CD4-positive, alpha-beta T cell treated with Interleukin-1 beta for 1 hour (primary cell): Measurements from ENCODE around the gene GDNF.
"Not testable (repeated sequence)": the region's sequence is repeated elsewhere in the genome, so short reads cannot be mapped to it uniquely, and the experiment has no call there.

Experiments used
- DNase-seq, 2 donors: peaks; one replicate each; pipeline ENCODE4 v3.0.0-alpha.2; 2020 to 2022

GDNF gene

DNA sequence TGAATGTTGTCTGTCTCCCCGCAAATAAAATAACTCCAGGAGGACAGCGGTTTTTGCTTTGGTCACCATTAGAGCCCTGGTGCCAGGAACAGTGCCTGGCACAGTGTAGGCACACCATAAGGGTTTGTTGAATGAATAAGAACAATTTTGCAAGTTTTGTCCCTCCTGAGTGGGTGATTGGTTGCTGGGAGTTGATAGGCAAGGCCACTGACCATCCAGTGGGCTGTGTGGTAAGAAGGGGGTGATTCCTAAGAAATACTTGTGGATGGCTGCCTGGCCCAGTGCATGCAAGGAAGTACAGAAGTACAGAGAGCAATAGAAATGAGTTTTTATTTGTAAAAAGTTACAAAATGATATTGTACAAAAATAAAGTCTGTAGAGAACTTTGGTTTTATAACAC, 27.5 kb downstream of the GDNF start:
- no peak for DNase-seq

DNA sequence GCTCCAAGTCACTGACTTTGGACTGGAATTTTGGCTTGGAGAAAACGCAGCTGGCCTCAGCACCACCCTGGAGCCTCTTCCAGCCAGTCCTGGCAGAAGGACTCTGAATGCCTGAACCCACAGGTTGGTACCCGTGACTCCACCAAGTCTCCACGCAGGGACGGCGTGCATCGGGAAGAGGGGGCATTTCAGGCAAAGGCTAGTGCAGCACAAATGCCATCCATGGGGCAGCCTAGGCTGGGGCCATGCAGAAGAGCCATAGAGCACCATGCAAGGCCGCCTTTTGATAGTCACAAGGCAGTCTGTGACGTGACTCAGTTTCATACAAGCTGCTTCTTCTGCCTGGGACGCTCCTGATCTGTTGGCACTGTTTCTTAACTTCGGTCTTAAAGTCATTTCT, 28.0 kb downstream of the GDNF start:
- no peak for DNase-seq

DNA sequence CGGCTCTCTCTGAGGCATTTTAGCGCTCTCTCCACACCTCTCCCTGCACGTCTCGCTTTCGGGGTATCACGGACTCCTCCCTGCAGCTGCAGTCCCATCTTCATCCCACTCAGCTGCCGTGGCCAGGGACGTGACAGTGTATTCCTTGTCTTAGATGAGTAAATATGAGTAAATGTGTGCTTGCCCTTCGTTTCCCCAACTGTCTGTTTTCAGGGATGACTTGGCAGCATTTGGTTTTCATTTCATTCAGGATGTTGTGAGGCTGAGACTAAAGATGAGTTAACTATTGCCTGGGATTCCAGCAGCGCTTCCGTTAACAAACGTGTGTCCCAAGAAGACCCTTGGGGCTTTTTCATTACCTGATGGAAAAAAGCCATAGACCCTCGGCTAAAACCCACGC, 29.5 kb downstream of the GDNF start:
- no peak for DNase-seq

DNA sequence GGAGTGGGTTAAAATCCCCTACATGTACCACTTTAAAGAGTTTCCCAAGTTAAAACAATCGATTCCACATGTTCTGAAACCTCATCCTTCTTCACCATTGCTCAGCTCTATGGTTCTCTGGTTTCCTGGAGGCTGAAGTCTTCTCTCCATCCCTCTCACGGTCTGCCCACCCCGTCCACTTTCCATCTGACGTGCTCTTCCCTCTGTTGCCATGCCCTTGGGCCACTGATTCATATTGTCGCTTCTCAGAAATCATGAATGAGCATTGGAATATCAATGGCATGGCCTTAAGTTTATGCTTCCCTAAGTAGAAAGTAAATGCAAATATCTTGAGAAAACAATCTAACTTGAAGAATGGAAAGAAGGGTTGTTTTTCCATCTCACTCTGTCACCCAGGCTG, 30.9 kb downstream of the GDNF start:
- no peak for DNase-seq

DNA sequence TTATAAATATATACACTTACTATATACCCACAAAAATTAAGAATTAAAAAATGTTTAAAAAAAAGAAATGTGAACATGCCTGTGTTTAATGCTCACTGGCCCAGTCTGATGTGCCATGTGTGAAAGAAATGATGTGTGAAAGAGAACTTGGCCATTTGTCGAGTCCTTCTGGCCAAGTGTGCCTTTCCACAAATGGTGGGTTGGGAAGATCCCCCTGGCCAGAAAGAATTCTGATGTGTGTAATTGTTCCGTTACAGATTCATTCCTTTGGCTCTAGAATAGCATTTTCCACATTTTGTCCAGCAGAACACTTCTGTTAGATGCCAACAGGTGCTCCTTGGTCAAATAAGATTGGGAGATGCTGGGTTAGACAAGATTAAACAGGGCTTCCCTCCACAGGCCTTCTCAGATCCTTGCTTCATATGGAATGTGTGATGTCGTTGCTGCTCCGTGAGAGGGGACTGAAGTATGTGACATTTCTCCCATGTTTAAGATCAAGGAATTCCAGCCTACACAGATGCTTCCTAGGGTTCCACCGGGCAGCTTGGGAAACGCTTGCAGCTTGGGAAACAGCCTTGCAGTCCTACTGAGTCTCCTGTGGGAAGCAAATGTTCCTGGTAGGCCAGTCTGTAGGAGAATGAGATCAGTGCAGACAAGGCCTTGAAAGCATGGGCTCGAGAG, 32.1 kb downstream of the GDNF start:
- DNase-seq, result no peak

DNA sequence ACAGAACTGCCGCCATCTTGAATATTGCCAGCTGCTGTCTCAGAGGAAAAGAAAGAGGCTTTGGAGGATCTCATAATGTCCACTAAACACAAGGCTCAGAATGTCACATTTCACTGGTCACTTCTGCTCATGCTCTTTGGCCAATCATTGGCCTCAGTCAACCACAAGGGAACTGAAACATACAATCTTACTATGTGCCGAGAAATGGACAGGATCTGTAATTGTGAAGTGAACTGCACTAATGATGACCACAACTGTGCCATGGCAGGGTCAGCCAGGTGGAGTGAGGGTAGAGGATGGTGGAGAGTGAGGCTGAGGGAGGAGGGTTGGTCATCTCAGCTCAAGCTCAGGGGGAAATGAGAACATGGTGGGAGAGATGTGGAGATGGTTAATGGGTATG, 32.8 kb downstream of the GDNF start:
- no peak for DNase-seq

DNA sequence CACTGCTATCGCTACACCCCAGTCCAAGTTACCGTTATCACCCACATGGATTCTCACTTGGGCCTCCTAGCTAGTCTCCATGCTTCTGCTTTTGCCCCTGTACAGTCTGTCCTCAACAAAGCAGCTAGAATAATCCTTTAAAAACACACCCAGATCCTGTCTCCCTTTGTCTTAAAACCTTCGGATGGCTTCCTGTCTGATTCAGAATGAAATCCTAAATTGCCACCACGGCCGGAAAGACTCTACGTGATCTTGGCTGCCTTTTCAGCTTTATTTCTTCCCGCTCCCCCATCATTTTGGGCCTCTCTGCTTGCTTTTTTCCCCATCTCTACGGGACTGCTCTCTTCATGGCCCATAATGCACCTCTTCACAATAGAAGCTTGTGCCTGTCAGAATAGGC, 33.4 kb downstream of the GDNF start:
- DNase-seq, result no peak

DNA sequence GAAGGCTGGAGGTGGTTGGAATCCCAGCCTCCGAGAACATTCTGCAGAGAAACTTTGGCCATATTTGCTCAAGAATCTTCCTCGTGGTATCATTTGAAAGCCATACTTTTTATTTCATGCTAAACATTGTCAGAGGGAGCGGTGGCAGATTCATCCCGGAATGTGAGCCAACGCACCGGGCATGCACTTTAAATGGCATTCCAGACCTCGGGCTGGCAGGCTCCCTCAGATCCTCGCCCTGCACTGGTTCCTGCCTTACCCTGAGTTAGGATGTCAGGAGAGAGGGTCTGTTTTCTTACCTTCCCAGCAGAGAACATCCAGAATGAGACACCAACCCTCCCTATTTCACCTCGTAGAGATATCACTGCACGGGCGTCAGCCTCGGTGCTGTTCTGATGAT, 33.8 kb downstream of the GDNF start:
- no peak for DNase-seq

DNA sequence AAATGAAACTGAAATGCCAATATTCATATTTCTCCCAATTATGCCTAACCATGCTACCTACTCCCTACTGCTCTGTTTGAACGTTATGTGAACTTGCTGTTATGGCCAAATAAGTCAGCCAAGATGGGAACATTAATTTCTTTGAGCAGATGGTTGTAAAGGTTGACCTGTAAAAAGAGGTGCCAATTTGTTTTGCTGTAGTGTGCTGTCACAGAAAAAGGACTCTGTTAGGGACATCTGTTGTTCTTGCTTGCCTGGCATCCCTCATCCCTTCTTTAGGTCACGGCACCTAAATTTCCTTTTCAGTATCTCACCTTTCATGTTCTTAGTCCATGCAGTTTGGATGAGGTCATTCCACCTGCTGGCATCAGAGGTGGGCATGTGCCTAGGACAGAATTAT, 35.4 kb downstream of the GDNF start:
- no peak for DNase-seq

DNA sequence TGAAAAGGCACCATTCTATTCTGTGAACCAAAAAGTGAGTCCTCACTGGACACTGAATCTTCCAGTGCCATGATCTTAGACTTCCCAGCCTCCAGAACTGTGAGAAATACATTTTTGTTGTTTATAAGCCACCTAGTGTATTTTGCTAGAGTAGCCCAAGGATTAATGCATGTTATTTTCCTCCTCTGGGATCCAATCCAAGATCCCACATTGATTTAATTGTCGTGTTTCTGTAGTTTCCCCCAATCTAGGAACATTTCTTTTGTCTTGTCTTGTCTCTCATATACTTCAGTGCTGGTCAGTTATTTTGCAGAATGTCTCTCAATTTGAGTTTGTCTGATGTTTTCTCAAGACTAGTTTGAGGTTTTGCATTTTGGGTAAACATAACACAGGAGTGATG, 36.4 kb downstream of the GDNF start:
- no peak for DNase-seq

DNA sequence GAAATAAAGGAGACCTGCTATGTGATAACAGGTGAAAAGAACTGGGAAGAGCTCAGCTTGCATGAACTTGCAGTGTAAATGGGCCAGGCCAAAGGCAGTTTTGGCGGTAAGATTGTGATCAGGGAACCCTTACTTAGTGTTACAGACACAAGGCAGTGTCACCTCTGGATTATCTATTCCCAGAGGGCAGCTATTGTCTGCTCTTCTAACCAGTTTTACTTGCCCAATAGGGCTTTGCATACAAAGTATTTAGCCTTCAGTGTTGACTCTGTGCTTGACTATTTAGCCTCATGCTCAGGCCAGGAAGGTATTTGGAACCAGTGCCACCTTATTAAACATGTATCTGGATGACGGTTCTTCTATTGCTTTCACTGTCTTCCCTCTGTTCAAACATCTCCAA, 38.3 kb downstream of the GDNF start:
- DNase-seq, result no peak

DNA sequence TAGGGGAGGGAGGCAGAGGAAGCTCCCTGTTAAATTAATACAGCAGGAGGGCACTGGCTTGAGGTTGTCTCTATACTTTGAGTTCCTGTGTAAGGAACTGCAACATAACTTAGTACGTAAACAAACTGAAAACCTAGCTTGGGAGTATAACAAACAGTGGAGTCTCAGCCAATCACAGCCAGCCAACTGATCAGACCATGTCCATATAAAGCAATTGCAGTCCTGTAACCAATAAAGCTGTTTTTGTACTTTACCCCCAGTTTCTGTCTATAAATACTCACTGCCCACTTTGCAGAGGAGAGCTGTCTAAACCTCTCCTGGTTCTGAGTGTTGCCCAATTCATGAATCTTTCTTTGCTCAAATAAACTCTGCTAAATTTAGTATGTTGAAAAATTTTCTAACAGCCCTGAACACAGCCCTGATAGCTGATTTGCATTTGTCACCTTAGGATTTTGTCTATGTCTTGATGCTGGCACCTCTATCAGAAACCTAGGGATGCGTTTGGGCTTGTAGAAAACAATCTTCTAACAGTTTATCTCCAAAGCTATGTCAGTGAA, 39.9 kb downstream of the GDNF start:
- no peak for DNase-seq

DNA sequence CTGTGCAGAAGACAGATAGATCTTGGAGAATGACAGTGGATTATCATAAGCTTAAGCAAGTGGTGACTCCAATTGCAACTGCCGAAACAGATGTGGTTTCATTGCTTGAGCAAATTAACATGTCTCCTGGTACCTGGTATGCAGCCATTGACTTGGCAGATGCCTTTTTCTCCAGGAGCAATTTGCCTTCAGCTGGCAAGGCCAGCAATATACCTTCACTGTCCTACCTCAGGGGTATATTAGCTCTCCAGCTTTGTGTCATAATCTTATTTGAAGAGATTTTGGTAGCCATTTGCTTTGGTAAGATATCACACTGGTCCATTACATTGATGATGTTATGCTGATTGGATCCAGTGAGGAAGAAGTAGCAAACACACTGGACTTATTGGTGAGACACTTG, 43.4 kb downstream of the GDNF start:
- DNase-seq, result not testable (repeated sequence)

DNA sequence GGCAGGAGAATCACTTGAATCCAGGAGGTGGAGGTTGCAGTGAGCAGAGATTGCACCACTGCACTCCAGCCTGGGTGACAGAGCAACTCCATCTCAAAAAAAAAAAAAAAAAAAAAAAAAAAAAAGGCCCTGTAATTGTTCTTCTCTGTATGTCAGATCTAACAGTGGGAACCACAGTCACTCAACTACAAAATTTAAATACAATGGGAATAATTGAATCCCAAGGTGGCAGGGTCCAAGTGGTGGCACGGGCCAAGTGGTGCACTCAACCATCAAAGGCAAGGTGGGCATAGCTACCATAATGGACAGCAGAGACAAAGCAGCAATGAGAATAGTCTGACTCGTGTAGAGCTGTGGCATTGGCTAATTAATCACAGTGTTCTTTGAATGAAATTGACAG, 44.5 kb downstream of the GDNF start:
- not testable (repeated sequence) for DNase-seq

DNA sequence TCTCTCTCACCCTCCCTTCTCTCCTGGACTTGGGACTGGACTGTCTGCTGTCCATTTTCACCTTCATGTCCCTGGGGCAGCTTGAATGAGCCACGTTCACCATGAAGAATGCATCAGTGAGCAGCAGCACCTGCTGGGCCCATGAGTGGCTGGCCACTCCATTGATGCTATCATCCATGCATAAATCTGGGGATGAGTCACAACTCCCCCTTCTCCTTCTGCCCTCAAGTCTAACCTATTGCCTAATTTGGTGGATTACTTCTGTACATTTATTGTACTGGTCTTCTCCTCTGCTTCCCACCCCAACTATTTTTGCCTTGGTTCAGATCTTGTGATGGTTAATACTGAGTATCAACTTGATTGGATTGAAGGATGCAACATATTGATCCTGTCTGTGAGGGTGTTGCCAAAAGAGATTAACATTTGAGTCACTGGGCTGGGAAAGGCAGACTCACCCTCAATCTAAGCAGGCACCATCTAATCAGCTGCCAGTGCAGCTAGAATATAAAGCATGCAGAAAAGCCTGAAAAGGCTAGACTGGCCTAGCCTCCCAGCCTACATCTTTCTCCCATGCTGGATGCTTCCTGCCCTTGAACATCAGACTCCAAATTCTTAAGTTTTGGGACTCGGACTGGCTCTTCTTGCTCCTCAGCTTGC, 46.7 kb downstream of the GDNF start:
- no peak for DNase-seq

DNA sequence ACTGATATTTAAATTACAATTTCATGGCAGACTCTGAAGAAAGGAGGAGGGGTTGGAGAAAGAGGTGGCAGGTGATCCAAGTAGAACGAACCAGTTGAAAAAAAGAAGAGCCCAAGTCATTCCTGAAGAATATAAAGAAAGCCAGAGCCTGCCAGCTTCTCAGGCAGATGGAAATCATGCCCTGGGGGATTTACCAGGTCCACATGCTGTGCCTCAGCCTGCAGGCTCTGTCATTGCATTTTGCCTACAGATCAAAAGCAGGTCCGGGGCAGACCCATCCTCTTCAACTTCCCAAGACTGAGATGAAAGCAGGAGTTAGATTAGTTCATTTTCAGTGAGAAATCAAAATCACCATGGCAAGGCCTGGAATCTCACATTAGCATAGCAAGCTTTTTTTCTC, 48.5 kb downstream of the GDNF start:
- no peak for DNase-seq

DNA sequence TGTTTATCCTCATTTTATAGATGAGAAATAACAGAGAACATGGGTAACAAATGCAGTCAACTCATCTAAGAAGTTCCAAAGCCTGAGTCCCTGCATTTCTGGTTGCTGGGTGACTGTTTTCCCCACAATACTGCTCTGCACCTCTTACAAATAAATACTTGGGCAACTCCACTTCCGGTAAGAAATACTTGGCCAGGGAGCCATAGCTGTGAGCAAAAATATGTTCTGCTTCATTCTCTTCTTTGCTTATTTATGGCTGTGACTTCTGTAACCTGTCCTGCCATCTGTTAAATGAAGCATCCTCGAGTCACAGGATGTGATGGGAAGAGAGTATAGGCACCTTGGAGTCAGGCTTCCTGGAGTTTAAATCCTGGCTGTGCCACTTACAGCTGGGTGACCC, 49.9 kb downstream of the GDNF start:
- no peak for DNase-seq

DNA sequence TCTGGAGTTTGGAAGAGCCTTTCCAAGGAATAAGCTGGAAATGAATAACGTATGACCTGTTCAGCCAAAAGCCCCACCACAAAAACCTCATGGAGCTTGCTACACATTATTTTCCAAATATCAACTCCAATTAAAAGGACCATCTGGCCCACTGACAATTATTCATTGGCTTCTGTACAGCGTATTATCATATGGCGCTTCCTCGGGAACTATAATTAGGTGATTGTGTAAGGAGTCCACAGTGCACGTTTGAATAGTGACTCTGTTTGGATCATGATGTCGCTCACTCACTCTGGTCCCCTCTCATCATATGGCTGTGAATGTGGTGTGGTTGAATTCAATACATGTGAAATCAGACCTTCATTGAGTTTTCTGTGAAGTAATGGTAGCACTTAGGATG, 52.1 kb downstream of the GDNF start:
- no peak for DNase-seq

DNA sequence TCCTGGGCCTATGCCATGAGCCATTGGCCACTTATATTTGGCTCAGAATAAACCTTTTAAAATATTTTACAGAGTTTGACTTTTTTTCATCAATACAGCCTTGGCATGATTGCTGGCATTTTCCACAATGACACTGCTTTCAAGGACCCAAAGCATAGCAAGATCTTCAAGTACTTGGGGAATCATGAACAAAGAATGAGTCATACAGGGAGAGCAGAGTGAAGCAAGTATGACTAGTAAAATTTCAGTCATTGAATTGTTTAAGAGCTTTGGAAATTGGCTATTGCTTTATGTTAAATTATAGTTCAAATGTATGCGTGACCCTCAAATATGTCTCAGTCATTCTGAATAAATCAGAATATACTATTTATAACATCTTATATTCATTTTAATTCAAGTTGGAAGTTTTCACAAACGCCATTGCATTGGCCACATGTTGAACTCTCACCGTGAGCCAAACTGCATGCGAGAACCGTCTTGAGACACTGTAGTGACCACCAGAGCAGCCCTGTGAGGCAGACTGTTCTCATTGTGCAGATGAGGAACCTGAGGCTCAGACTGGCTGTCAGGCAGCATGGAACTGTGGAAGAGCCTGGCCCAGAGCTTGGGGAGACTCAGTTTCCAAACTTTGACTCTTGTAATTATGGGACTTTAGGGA, 52.9 kb downstream of the GDNF start:
- DNase-seq, result no peak

DNA sequence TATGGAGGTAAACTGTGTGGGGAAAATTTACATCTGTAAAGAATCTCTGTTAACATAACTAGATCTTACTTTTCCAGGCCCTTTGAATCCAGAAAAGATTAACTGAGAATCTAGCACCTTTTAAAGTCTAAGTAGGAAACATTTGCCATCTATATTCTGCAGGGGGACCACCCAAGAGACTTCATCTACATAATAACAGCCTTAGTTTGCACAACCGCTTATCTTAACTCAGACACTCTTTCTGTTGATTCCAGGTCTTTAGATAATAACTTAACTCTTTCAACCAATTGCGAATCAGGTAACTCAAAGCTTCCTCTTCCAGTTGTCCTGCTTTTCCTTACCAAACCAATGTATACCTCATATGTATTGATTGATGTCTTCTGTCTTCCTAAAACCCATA, 53.4 kb downstream of the GDNF start:
- no peak for DNase-seq

DNA sequence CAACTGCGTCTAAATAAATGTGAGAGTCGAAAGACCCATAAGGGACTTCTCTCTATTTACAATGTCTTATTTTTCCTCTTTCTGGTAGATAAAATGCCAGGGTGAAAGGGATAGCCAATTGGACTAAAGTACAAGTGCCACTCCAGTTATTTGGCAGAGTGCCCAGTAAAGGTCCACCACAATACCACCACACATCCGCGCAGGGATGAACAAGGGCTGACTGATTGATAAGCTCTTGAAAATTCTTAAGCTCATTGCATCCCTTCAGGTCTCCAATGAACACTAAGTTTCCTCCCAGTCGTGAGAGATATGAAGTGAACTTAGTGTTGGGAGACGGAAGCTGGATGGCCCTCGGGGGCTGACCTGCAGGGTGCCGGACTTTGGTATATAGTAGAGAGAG, 58.4 kb downstream of the GDNF start:
- not testable (repeated sequence) for DNase-seq

DNA sequence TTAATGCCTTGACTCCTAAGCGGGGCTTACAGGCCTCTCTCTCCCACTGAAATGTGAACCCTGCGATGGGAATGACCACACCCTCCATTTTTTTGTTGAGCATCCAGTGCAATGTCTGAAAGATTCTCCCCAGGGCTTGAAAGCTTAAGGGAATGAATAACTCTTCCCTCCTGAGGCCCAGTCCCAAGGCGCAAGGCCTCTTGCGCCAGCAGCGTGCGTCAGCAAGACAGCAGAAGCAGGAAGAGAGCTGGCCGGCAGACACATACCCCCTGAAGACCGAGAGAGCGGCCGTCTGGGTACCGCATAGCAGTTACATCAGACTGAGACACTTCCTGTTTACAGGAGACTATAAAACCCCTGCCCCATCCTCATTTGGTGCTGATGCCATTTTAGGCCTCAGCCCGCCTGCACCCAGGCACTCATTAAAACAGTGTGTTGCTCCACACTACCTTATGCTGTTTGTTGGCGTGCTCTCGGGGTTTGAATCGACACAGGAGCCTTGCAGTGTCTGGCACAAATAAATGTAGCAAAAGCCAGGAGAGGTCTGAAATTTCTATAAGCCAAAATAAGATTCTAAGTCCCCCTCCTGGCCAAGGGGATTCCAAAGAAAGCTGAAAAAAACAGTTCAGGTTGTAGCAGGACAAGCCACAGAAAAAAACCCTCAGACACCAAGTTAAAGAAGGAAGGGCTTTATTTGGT, 62.3 kb downstream of the GDNF start:
- DNase-seq, result no peak

DNA sequence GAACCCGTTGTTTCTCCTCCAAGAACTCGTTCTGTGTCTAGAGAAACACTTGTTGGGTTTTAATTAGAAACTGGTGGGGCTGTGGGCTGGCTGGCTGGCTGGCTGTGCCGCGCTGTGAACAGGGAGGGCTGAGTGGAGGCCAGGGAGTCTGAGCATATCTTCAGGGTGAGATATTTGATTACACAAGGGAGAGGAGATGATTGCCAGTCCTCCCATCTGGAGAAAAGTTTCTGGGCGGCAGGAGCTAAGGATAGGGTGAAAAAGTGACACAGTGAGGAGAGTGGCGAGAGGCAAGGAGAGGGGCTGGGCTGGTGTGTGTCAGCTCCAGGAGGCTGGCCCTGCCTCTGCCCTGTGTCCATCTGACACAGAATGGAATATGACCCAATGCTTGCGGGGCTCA, 63.0 kb downstream of the GDNF start:
- no peak for DNase-seq
